GM19193 (cell line): Measurements from ENCODE around the gene SKIC8.

Experiments used
- POLR2A ChIP-seq: IDR thresholded peaks from 4 replicates; pipeline ENCODE4 v1.6.1; 2011; ENCODE audit not compliant: insufficient read depth, insufficient read length; ENCODE audit errors: extremely low read depth

SKIC8 gene

GRCh38 chr15:78313383-78313782 is 14.0 kb upstream of the SKIC8 start:
- TF ChIP-seq POLR2A = no peak

- no peak for TF ChIP-seq POLR2A
Measured at GRCh38 chr15:78312957-78313356, 13.5 kb upstream of the SKIC8 start.

- no peak for TF ChIP-seq POLR2A
Measured at GRCh38 chr15:78312536-78312935, 13.1 kb upstream of the SKIC8 start.

- TF ChIP-seq POLR2A = no peak
Measured at GRCh38 chr15:78311292-78311691, 11.9 kb upstream of the SKIC8 start.

GRCh38 chr15:78308422-78309032 is 9.1 kb upstream of the SKIC8 start:
- TF ChIP-seq POLR2A = no peak

GRCh38 chr15:78307976-78308375 is 8.6 kb upstream of the SKIC8 start:
- TF ChIP-seq POLR2A = no peak

- no peak for TF ChIP-seq POLR2A
Measured at GRCh38 chr15:78306176-78306774, 6.9 kb upstream of the SKIC8 start.

GRCh38 chr15:78304216-78305066 is 5.0 kb upstream of the SKIC8 start:
- no peak for TF ChIP-seq POLR2A

GRCh38 chr15:78302579-78303312 is 3.3 kb upstream of the SKIC8 start:
- TF ChIP-seq POLR2A = no peak

- TF ChIP-seq POLR2A = no peak
Measured at GRCh38 chr15:78301828-78302227, 2.4 kb upstream of the SKIC8 start.

GRCh38 chr15:78301326-78301725 is 1.9 kb upstream of the SKIC8 start:
- TF ChIP-seq POLR2A = no peak

- TF ChIP-seq POLR2A = no peak
Measured at GRCh38 chr15:78292219-78292618, 7.2 kb downstream of the SKIC8 start.

- no peak for TF ChIP-seq POLR2A
Measured at GRCh38 chr15:78291698-78292097, 7.7 kb downstream of the SKIC8 start.

- TF ChIP-seq POLR2A = no peak
Measured at GRCh38 chr15:78291052-78291451, 8.4 kb downstream of the SKIC8 start.

GRCh38 chr15:78290222-78290621 is 9.2 kb downstream of the SKIC8 start:
- TF ChIP-seq POLR2A = no peak
